ENCODE measurements around the gene DRD4. TPM values are rescaled to one million over a fixed set of nuclear protein-coding genes. Genes with fewer than 3 reads are reported as not detected.

DRD4 gene
- total and polyA plus RNA-seq, 2 experiments from 2014 or later, result 1.1 TPM; not detected in 1

- peaks cover 14% of the 10 kb centered on the region for H3K4me1 ChIP-seq (ENCODE audit: insufficient read depth)
- H3K9me3 ChIP-seq (ENCODE audit: low read depth), result no peaks in the 10 kb centered on the region
- H3K79me2 ChIP-seq, result no peaks in the 10 kb centered on the region
- no peak overlapping the region for H2AFZ ChIP-seq
- no peak overlapping the region for H3K4me2 ChIP-seq
- peaks cover 23% of the 10 kb centered on the region for H4K20me1 ChIP-seq (ENCODE audit: insufficient read depth, poor library complexity, severe bottlenecking)
- DNase-seq (ENCODE audit: low spot score), result no peak
- H3K4me3 ChIP-seq, result no peak overlapping the region
- 92% methylated on average over 25 of the region's 57 CpGs for WGBS (ENCODE audit: low lambda C conversion rate, missing lambda C conversion rate)
- TF ChIP-seq EZH2 (IDR thresholded peaks at IDR 0.05; ENCODE audit: borderline replicate concordance) (no peak), CTCF (IDR thresholded peaks at IDR 0.05; ENCODE audit: poor library complexity) (no peak), EZH2phosphoT487 (IDR thresholded peaks at IDR 0.05; ENCODE audit: low read depth, severe bottlenecking, unreplicated experiment) (no peak)
- H3K27me3 ChIP-seq, result no peaks in the 10 kb centered on the region
- no peak overlapping the region for H3K27ac ChIP-seq
- no peaks in the 10 kb centered on the region for H3K36me3 ChIP-seq (replicated peaks; ENCODE audit: insufficient read depth, low read depth)
- H3K9me2 ChIP-seq (replicated peaks; ENCODE audit: insufficient read depth), result no peaks in the 10 kb centered on the region
Observed at GRCh38 chr11:617199-617911, 19.7 kb upstream of the DRD4 start.

- H3K79me2 ChIP-seq, result no peaks in the 10 kb centered on the region
- peaks cover 14% of the 10 kb centered on the region for H3K4me1 ChIP-seq (ENCODE audit: insufficient read depth)
- no peaks in the 10 kb centered on the region for H3K9me2 ChIP-seq (replicated peaks; ENCODE audit: insufficient read depth)
- no peaks in the 10 kb centered on the region for H3K27me3 ChIP-seq
- peaks cover 15% of the 10 kb centered on the region for H4K20me1 ChIP-seq (ENCODE audit: insufficient read depth, poor library complexity, severe bottlenecking)
- H3K4me3 ChIP-seq, result no peak overlapping the region
- no peak for TF ChIP-seq CTCF (IDR thresholded peaks at IDR 0.05; ENCODE audit: poor library complexity)
- TF ChIP-seq EZH2 (IDR thresholded peaks at IDR 0.05; ENCODE audit: borderline replicate concordance), result no peak
- TF ChIP-seq EZH2phosphoT487 (IDR thresholded peaks at IDR 0.05; ENCODE audit: low read depth, severe bottlenecking, unreplicated experiment), result no peak
- no peaks in the 10 kb centered on the region for H3K9me3 ChIP-seq (ENCODE audit: low read depth)
- no peak overlapping the region for H2AFZ ChIP-seq
- no peak overlapping the region for H3K27ac ChIP-seq
- H3K4me2 ChIP-seq, result no peak overlapping the region
- DNase-seq (ENCODE audit: low spot score), result no peak
- no peaks in the 10 kb centered on the region for H3K36me3 ChIP-seq (replicated peaks; ENCODE audit: insufficient read depth, low read depth)
- 92% methylated on average over 24 of the region's 25 CpGs for WGBS (ENCODE audit: low lambda C conversion rate, missing lambda C conversion rate)
Observed at GRCh38 chr11:617912-618682, 19.0 kb upstream of the DRD4 start.

GRCh38 chr11:618856-619627 is 18.0 kb upstream of the DRD4 start:
- 92% methylated on average over 21 of the region's 24 CpGs for WGBS (ENCODE audit: low lambda C conversion rate, missing lambda C conversion rate)
- H2AFZ ChIP-seq, result no peak overlapping the region

More at GRCh38 chr11:618856-619627, 18.0 kb upstream of the DRD4 start:
- peaks cover 9% of the 10 kb centered on the region for H4K20me1 ChIP-seq (ENCODE audit: insufficient read depth, poor library complexity, severe bottlenecking)
- no peaks in the 10 kb centered on the region for H3K27me3 ChIP-seq
- no peak overlapping the region for H3K4me3 ChIP-seq
- no peaks in the 10 kb centered on the region for H3K79me2 ChIP-seq
- no peak overlapping the region for H3K27ac ChIP-seq
- H3K4me1 ChIP-seq (ENCODE audit: insufficient read depth), result peaks cover 10% of the 10 kb centered on the region
- no peaks in the 10 kb centered on the region for H3K36me3 ChIP-seq (replicated peaks; ENCODE audit: insufficient read depth, low read depth)
- H3K4me2 ChIP-seq, result no peak overlapping the region
- no peak for TF ChIP-seq CTCF (IDR thresholded peaks at IDR 0.05; ENCODE audit: poor library complexity)
- DNase-seq (ENCODE audit: low spot score), result no peak
- no peaks in the 10 kb centered on the region for H3K9me3 ChIP-seq (ENCODE audit: low read depth)
- H3K9me2 ChIP-seq (replicated peaks; ENCODE audit: insufficient read depth), result no peaks in the 10 kb centered on the region
